Liver (tissue), 9 donors: ENCODE results near the gene KCNE3. TPM values are rescaled to one million over a fixed set of nuclear protein-coding genes. Genes with fewer than 3 reads are reported as not detected.

Experiments
- DNase-seq: peaks from one replicate; pipeline ENCODE4 v3.0.0-alpha.2; 2017; ENCODE audit warnings: low spot score
- H3K27ac ChIP-seq, 2 donors: one replicate each; pipeline ENCODE4 v1.7.0; 2013; ENCODE audit warnings: inconsistent platforms in 2 of 2, low read length in 2 of 2, control low read depth in 1 of 2, low read depth in 1 of 2, mild to moderate bottlenecking in 1 of 2
- H3K27me3 ChIP-seq, 4 donors: one replicate each; pipeline versions ENCODE4 v1.6.1 to v1.7.0; 2013; ENCODE audit warnings: low read length in 3 of 4, inconsistent platforms in 1 of 4, mild to moderate bottlenecking in 1 of 4, moderate library complexity in 1 of 4; ENCODE audit not compliant: control insufficient read depth in 4 of 4, insufficient read depth in 4 of 4
- H3K36me3 ChIP-seq, 4 donors: one replicate each; pipeline versions ENCODE4 v1.6.1 to v1.7.0; 2013; ENCODE audit warnings: low read length in 3 of 4, mild to moderate bottlenecking in 3 of 4, low read depth in 1 of 4, moderate library complexity in 1 of 4; ENCODE audit not compliant: control insufficient read depth in 4 of 4, insufficient read depth in 3 of 4
- H3K4me1 ChIP-seq, 4 donors: one replicate each; pipeline versions ENCODE4 v1.6.1 to v1.7.0; 2013; ENCODE audit warnings: low read length in 3 of 4, mild to moderate bottlenecking in 3 of 4, moderate library complexity in 1 of 4; ENCODE audit not compliant: control insufficient read depth in 4 of 4, insufficient read depth in 4 of 4
- H3K4me3 ChIP-seq, 3 donors: one replicate each; pipeline versions ENCODE4 v1.6.1 to v1.7.0; 2013; ENCODE audit warnings: low read length in 3 of 3, control low read depth in 1 of 3, low read depth in 1 of 3, mild to moderate bottlenecking in 1 of 3
- H3K9ac ChIP-seq, 2 donors: one replicate each; pipeline ENCODE4 v1.7.0; 2013; ENCODE audit warnings: low read length in 2 of 2, mild to moderate bottlenecking in 2 of 2, moderate library complexity in 2 of 2, control low read depth in 1 of 2, low read depth in 1 of 2
- H3K9me3 ChIP-seq, 4 donors: one replicate each; pipeline versions ENCODE4 v1.6.1 to v1.7.0; 2013; ENCODE audit warnings: low read length in 3 of 4; ENCODE audit not compliant: control insufficient read depth in 4 of 4
- EGR1 ChIP-seq, 2 donors: IDR thresholded peaks; 2 replicates each; pipeline ENCODE4 v1.6.1; 2016 to 2018; ENCODE audit warnings: antibody characterized with exemption in 2 of 2, low read depth in 2 of 2
- FOXA1 ChIP-seq: IDR thresholded peaks from 2 replicates; pipeline ENCODE4 v1.6.1; 2016; ENCODE audit warnings: antibody characterized with exemption
- FOXA2 ChIP-seq: IDR thresholded peaks from 2 replicates; pipeline ENCODE4 v1.6.1; 2016; ENCODE audit warnings: antibody characterized with exemption
- GABPA ChIP-seq, 2 donors: IDR thresholded peaks in 1 of 2; conservative IDR thresholded peaks in 1 of 2; 2 replicates each; pipeline ENCODE4 v1.6.1; 2016; ENCODE audit warnings: antibody characterized with exemption in 2 of 2, mild to moderate bottlenecking in 1 of 2, moderate library complexity in 1 of 2
- HNF4A ChIP-seq, 2 donors: conservative IDR thresholded peaks; 2 replicates each; pipeline ENCODE4 v1.6.1; 2016; ENCODE audit warnings: antibody characterized with exemption in 2 of 2, mild to moderate bottlenecking in 2 of 2
- HNF4G ChIP-seq: IDR thresholded peaks from 2 replicates; pipeline ENCODE4 v1.6.1; 2016; ENCODE audit warnings: antibody characterized with exemption
- RAD21 ChIP-seq, 2 donors: IDR thresholded peaks; 2 replicates each; pipeline ENCODE4 v1.6.1; 2016; ENCODE audit warnings: antibody characterized with exemption in 2 of 2, mild to moderate bottlenecking in 2 of 2
- RXRA ChIP-seq, 2 donors: IDR thresholded peaks; 2 replicates each; pipeline ENCODE4 v1.6.1; 2017 to 2018; ENCODE audit warnings: antibody characterized with exemption in 2 of 2, mild to moderate bottlenecking in 1 of 2
- SP1 ChIP-seq: IDR thresholded peaks from 2 replicates; pipeline ENCODE4 v1.6.1; 2018; ENCODE audit warnings: antibody characterized with exemption, mild to moderate bottlenecking
- TAF1 ChIP-seq: conservative IDR thresholded peaks from 2 replicates; pipeline ENCODE4 v1.6.1; 2016; ENCODE audit warnings: antibody characterized with exemption, mild to moderate bottlenecking
- YY1 ChIP-seq: IDR thresholded peaks from 2 replicates; pipeline ENCODE4 v1.6.1; 2016; ENCODE audit warnings: antibody characterized with exemption, mild to moderate bottlenecking
- WGBS: extraction: QIAGEN DNeasy Blood & Tissue Kit; methylation state at CpG from one replicate; pipeline ENCODE4 v1.1.7; 2013; 5-methylcytosine and 5-hydroxymethylcytosine counted together
- polyA plus RNA-seq, 2 donors: library from polyadenylated mRNA; stranded (reverse) in 1 of 2; unstranded in 1 of 2; fragments of 200-250 nt in 1 of 2; fragments of >200 nt in 1 of 2; fragmentation: Nextera tagmentation in 1 of 2; extraction: Ambion mirVana in 1 of 2; gene quantifications; one replicate each; pipeline versions ENCODE4 v1.2.1 to v1.2.3, GENCODE V29; 2013 to 2015
- total RNA-seq, 2 donors: library from RNA; depleted of rRNA; stranded (reverse); fragments of >200 nt; gene quantifications; one replicate each; pipeline ENCODE4 v1.2.3, GENCODE V29; 2014
- TF ChIP-seq, protein P1 (sequence below): IDR thresholded peaks from 2 replicates; pipeline ENCODE4 v1.6.1; 2016; ENCODE audit warnings: antibody characterized with exemption, mild to moderate bottlenecking
- TF ChIP-seq, protein P2 (sequence below): IDR thresholded peaks from 2 replicates; pipeline ENCODE4 v1.6.1; 2016; ENCODE audit warnings: antibody characterized with exemption
- TF ChIP-seq, protein P3 (sequence below): IDR thresholded peaks from 2 replicates; pipeline ENCODE4 v1.6.1; 2016; ENCODE audit warnings: antibody characterized with exemption
- TF ChIP-seq, protein P4 (sequence below): fragments of 150-350 bp; IDR thresholded peaks from 2 replicates; pipeline ENCODE4 v1.5.1; 2017; ENCODE audit warnings: improper control_type of control experiment, low read depth, low read length; ENCODE audit not compliant: missing input control
- donor health status: healthy.
- donor health status: healthy.
- donor health status: healthy.
- donor health status: healthy.
- donor health status: healthy.

The KCNE3 gene
- total and polyA plus RNA-seq, 4 donors: 1.4 to 22.9 (median 3.8) TPM

DNA sequence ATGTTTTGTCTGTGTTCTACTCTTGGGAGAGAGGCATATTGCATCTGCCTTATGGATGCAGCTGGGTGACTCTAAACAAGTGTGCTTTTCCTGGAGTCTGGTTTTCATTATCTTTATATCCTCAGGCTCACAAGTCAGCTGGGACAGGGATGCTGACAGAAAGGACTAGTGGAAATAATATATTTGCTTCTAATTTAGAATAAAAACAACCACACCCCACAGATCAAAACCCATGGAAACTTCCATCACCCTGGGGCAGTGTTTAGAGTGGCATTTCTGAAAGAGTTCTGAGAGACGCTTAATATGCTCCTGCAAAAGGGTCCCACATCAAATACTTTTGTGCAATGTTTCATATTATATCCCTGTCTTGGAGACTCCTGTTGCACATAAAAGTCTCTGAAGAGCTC lies 20.8 kb downstream of the KCNE3 start (continued):
- TF ChIP-seq, protein P1, sequence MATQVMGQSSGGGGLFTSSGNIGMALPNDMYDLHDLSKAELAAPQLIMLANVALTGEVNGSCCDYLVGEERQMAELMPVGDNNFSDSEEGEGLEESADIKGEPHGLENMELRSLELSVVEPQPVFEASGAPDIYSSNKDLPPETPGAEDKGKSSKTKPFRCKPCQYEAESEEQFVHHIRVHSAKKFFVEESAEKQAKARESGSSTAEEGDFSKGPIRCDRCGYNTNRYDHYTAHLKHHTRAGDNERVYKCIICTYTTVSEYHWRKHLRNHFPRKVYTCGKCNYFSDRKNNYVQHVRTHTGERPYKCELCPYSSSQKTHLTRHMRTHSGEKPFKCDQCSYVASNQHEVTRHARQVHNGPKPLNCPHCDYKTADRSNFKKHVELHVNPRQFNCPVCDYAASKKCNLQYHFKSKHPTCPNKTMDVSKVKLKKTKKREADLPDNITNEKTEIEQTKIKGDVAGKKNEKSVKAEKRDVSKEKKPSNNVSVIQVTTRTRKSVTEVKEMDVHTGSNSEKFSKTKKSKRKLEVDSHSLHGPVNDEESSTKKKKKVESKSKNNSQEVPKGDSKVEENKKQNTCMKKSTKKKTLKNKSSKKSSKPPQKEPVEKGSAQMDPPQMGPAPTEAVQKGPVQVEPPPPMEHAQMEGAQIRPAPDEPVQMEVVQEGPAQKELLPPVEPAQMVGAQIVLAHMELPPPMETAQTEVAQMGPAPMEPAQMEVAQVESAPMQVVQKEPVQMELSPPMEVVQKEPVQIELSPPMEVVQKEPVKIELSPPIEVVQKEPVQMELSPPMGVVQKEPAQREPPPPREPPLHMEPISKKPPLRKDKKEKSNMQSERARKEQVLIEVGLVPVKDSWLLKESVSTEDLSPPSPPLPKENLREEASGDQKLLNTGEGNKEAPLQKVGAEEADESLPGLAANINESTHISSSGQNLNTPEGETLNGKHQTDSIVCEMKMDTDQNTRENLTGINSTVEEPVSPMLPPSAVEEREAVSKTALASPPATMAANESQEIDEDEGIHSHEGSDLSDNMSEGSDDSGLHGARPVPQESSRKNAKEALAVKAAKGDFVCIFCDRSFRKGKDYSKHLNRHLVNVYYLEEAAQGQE: no peak
- TF ChIP-seq, protein P2, sequence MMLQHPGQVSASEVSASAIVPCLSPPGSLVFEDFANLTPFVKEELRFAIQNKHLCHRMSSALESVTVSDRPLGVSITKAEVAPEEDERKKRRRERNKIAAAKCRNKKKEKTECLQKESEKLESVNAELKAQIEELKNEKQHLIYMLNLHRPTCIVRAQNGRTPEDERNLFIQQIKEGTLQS: no peak
- no peak for TF ChIP-seq RXRA (IDR thresholded peaks at IDR 0.05)
- no peak for TF ChIP-seq GABPA (IDR thresholded peaks at IDR 0.05 in 1 of 2, conservative IDR thresholded peaks at IDR 0.05 in 1 of 2)
- TF ChIP-seq FOXA2: no peak
- no peak for TF ChIP-seq EGR1 (IDR thresholded peaks at IDR 0.05; ENCODE audit: low read depth in 2 of 2)
- TF ChIP-seq HNF4G: no peak

DNA sequence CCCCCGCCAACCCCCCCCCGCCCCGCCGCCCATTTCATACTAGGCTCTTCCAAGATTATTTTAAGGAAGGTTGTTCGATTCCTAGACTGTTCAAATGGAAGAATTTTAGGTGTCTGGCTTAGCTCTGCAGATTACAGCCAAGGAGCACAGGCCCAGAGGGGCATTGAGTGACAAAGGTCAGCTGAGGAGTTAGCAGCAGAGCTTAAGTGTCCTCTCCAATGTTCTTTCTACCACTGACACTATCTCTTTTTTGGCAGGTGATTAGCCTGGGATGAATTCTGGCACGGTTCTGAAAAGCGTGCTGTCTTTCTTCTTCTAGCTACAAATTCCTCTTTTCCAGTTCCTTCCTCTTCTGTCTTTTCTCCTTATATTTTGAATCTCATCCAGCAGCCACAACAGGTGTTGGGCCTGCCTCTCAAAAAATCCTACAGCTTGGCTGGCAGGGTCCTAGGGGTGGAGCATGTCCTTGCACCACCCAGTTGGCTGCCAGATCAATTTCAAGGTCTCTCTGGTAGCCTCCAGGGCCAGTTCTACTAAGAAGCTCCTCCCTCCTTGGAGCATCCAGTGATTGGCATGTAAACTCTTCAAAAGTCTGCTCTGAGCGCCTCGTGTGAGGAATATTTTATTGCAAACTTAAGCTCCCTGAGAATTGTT lies 23.0 kb downstream of the KCNE3 start:
- Histone ChIP-seq H3K4me1 (peaks cover 0 to 6% (median 0%) of the 10 kb centered on the region in 4 donors), H3K9ac (no peak overlapping the region), H3K27ac (no peak overlapping the region), H3K9me3 (no peaks in the 10 kb centered on the region), H3K4me3 (no peak overlapping the region), H3K36me3 (no peaks in the 10 kb centered on the region), H3K27me3 (no peaks in the 10 kb centered on the region)
- TF ChIP-seq HNF4A (conservative IDR thresholded peaks at IDR 0.05): no peak
- no peak for TF ChIP-seq YY1
- TF ChIP-seq EGR1 (IDR thresholded peaks at IDR 0.05; ENCODE audit: low read depth in 2 of 2): no peak
- TF ChIP-seq RXRA (IDR thresholded peaks at IDR 0.05): no peak
- 80% methylated on average over 9 of the region's 9 CpGs for WGBS
- DNase-seq: no peak

DNA sequence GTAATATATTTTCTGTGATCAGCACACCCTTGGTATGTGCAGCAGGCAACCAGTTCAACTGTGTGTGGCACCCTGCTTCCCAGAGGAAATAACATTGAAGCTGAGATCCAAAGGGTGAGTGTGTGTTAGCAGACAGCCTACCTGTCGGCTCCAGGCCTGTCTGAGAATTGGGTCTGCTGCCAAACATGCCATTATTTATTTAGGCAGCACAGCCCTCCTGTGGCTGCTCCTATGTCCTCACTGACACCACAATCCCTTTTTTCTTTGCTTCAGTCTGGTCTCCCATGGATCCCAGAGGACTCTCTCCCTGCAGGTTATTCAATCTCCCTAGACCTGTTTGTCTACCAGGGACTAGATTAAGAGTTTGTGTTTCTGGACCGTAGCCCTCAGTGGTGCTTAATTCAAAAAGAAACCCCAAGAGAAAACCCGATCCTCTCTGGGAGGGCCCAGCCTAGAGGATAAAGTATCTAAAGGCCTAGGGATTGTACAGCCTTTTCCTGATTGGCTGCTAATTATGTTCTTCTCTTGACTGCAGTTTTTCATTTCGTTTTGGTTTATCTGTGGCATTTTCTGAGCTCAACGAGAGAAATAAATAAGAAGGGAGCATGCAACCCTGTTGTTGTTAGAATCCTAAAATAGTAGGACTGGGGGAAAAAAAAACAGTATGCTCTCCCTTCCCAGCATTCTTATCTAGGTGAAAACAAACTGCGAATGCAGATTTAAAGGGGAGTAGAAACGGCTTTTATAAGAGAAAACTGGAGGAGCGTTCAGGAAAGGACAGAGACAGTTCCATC lies 24.1 kb downstream of the KCNE3 start:
- no peaks in the 10 kb centered on the region for H3K36me3 ChIP-seq
- WGBS: 56% methylated on average over 8 of the region's 8 CpGs
- H3K4me1 ChIP-seq: peaks cover 0 to 6% (median 0%) of the 10 kb centered on the region in 4 donors
- H3K4me3 ChIP-seq: no peak overlapping the region
- H3K9ac ChIP-seq: no peak overlapping the region
- H3K9me3 ChIP-seq: no peaks in the 10 kb centered on the region
- DNase-seq: no peak
- H3K27ac ChIP-seq: no peak overlapping the region
- H3K27me3 ChIP-seq: no peaks in the 10 kb centered on the region
- TF ChIP-seq FOXA2: peak; percentile 34
- TF ChIP-seq, protein P2: no peak
- TF ChIP-seq, protein P3, sequence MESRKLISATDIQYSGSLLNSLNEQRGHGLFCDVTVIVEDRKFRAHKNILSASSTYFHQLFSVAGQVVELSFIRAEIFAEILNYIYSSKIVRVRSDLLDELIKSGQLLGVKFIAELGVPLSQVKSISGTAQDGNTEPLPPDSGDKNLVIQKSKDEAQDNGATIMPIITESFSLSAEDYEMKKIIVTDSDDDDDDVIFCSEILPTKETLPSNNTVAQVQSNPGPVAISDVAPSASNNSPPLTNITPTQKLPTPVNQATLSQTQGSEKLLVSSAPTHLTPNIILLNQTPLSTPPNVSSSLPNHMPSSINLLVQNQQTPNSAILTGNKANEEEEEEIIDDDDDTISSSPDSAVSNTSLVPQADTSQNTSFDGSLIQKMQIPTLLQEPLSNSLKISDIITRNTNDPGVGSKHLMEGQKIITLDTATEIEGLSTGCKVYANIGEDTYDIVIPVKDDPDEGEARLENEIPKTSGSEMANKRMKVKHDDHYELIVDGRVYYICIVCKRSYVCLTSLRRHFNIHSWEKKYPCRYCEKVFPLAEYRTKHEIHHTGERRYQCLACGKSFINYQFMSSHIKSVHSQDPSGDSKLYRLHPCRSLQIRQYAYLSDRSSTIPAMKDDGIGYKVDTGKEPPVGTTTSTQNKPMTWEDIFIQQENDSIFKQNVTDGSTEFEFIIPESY: no peak
- TF ChIP-seq HNF4G: no peak
- peak; percentile 24 for TF ChIP-seq SP1
- no peak for TF ChIP-seq FOXA1
- no peak for TF ChIP-seq EGR1 (IDR thresholded peaks at IDR 0.05; ENCODE audit: low read depth in 2 of 2)
- TF ChIP-seq RXRA (IDR thresholded peaks at IDR 0.05): peak in 1 of 2 donors; percentile 36
- peak in 1 of 2 donors; percentile 8 for TF ChIP-seq HNF4A (conservative IDR thresholded peaks at IDR 0.05)
- no peak for TF ChIP-seq YY1
- TF ChIP-seq, protein P4, sequence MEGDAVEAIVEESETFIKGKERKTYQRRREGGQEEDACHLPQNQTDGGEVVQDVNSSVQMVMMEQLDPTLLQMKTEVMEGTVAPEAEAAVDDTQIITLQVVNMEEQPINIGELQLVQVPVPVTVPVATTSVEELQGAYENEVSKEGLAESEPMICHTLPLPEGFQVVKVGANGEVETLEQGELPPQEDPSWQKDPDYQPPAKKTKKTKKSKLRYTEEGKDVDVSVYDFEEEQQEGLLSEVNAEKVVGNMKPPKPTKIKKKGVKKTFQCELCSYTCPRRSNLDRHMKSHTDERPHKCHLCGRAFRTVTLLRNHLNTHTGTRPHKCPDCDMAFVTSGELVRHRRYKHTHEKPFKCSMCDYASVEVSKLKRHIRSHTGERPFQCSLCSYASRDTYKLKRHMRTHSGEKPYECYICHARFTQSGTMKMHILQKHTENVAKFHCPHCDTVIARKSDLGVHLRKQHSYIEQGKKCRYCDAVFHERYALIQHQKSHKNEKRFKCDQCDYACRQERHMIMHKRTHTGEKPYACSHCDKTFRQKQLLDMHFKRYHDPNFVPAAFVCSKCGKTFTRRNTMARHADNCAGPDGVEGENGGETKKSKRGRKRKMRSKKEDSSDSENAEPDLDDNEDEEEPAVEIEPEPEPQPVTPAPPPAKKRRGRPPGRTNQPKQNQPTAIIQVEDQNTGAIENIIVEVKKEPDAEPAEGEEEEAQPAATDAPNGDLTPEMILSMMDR: peak; percentile 45
- no peak for TF ChIP-seq TAF1
- TF ChIP-seq RAD21 (IDR thresholded peaks at IDR 0.05): peak; percentile 78 to 79
- TF ChIP-seq, protein P1: no peak
